ENCODE measurements around the gene TEX2.
A peak's percentile ranks its signal among the peaks of the same experiment; 100 is the strongest.

TEX2 gene

GRCh38 chr17:64269687-64270649, 6.9 kb upstream of the TEX2 start:
- no peak for DNase-seq

GRCh38 chr17:64264891-64265290, 1.8 kb upstream of the TEX2 start:
- DNase-seq = no peak

- DNase-seq = peak; percentile 86
Measured at GRCh38 chr17:64262198-64262999, 661 bp downstream of the TEX2 start.

GRCh38 chr17:64261417-64262145, 1.5 kb downstream of the TEX2 start:
- no peak for DNase-seq

- DNase-seq = no peak
Measured at GRCh38 chr17:64260886-64261285, 2.2 kb downstream of the TEX2 start.

- DNase-seq = no peak
Measured at GRCh38 chr17:64259922-64260321, 3.1 kb downstream of the TEX2 start.

GRCh38 chr17:64259426-64259825, 3.6 kb downstream of the TEX2 start:
- DNase-seq = no peak

GRCh38 chr17:64256913-64257807, 5.9 kb downstream of the TEX2 start:
- DNase-seq = no peak

GRCh38 chr17:64255764-64256163, 7.3 kb downstream of the TEX2 start:
- DNase-seq = no peak

GRCh38 chr17:64254755-64255154, 8.3 kb downstream of the TEX2 start:
- no peak for DNase-seq

- DNase-seq = no peak
Measured at GRCh38 chr17:64253470-64253869, 9.6 kb downstream of the TEX2 start.

- DNase-seq = no peak
Measured at GRCh38 chr17:64252831-64253230, 10.2 kb downstream of the TEX2 start.

- no peak for DNase-seq
Measured at GRCh38 chr17:64250233-64250835, 12.7 kb downstream of the TEX2 start.

GRCh38 chr17:64247836-64248235, 15.2 kb downstream of the TEX2 start:
- DNase-seq = no peak

GRCh38 chr17:64245218-64246145, 17.6 kb downstream of the TEX2 start:
- DNase-seq = no peak

GRCh38 chr17:64244165-64244564, 18.9 kb downstream of the TEX2 start:
- no peak for DNase-seq

- no peak for DNase-seq
Measured at GRCh38 chr17:64243340-64243739, 19.7 kb downstream of the TEX2 start.

- DNase-seq = no peak
Measured at GRCh38 chr17:64242633-64243032, 20.4 kb downstream of the TEX2 start.

- no peak for DNase-seq
Measured at GRCh38 chr17:64240741-64241347, 22.2 kb downstream of the TEX2 start.

- no peak for DNase-seq
Measured at GRCh38 chr17:64240261-64240740, 22.8 kb downstream of the TEX2 start.

Data from activated effector memory CD4-positive, alpha-beta T cell treated with anti-CD3 and anti-CD28 coated beads, Interleukin-2, amount 50 U/mL, for 16 hours (primary cell).